Measurements from ENCODE around the gene ECHS1. TPM values are rescaled to one million over a fixed set of nuclear protein-coding genes. Genes with fewer than 3 reads are reported as not detected.
"Not testable (repeated sequence)": the region's sequence is repeated elsewhere in the genome, so short reads cannot be mapped to it uniquely, and the experiment has no call there.

Gene ECHS1
- 10 to 100 TPM; 47.0 to 48.5 TPM for total RNA-seq

GRCh38 chr10:133373174-133374090 lies at the start of gene ECHS1:
Gene ECHS1 (minus strand): TSS chr10:133373354. CDS start chr10:133373333, 21 bp downstream.
- Mint-ChIP-seq H3K36me3 (ENCODE audit: low read depth) (peaks cover 12% of the 10 kb centered on the region), H3K4me3 (peak within 1 kb of the TSS; percentile 78), H3K27ac (peak within 1 kb of the TSS; percentile 73), H3K27me3 (ENCODE audit: low read depth) (peaks cover 22% of the 10 kb centered on the region), H3K9me3 (ENCODE audit: insufficient read depth) (no peaks in the 10 kb centered on the region), H3K4me1 (ENCODE audit: low read depth) (peaks cover 15% of the 10 kb centered on the region)
- POLR2A ChIA-PET: interaction anchor here (0.9 kb wide), 1 partner anchor 13 kb away, joined by 3 read pairs; no protein-coding TSS in a partner anchor
- CTCF ChIA-PET: interaction anchor here (1.0 kb wide), 1 partner anchor 44 kb away, joined by 4 read pairs; no protein-coding TSS in a partner anchor
- ATAC-seq: peak; percentile 99
- DNase-seq: peak; percentile 95

- H3K27ac Mint-ChIP-seq: no peak overlapping the region
- H3K4me1 Mint-ChIP-seq (ENCODE audit: low read depth): peaks cover 7% of the 10 kb centered on the region
- no peaks in the 10 kb centered on the region for H3K9me3 Mint-ChIP-seq (ENCODE audit: insufficient read depth)
- peaks cover 10% of the 10 kb centered on the region for H3K27me3 Mint-ChIP-seq (ENCODE audit: low read depth)
- DNase-seq (no peak), ATAC-seq (no peak)
- no peak overlapping the region for H3K4me3 Mint-ChIP-seq
- H3K36me3 Mint-ChIP-seq (ENCODE audit: low read depth): no peaks in the 10 kb centered on the region
- ChIA-PET POLR2A (no interaction called here), CTCF (interaction anchor here (0.7 to 1.2 kb wide), 2 partner anchors 17 to 93 kb away, joined by 3 read pairs; no protein-coding TSS in a partner anchor)
Measured at GRCh38 chr10:133422223-133422806, 49.2 kb upstream of the ECHS1 start.

- ATAC-seq (no peak), DNase-seq (no peak)
- H3K27me3 Mint-ChIP-seq (ENCODE audit: low read depth): peaks cover 10% of the 10 kb centered on the region
- peaks cover 7% of the 10 kb centered on the region for H3K4me1 Mint-ChIP-seq (ENCODE audit: low read depth)
- no peak overlapping the region for H3K4me3 Mint-ChIP-seq
- ChIA-PET POLR2A (no interaction called here), CTCF (no interaction called here)
- no peak overlapping the region for H3K27ac Mint-ChIP-seq
- no peaks in the 10 kb centered on the region for H3K36me3 Mint-ChIP-seq (ENCODE audit: low read depth)
- no peaks in the 10 kb centered on the region for H3K9me3 Mint-ChIP-seq (ENCODE audit: insufficient read depth)
Measured at GRCh38 chr10:133421336-133422222, 48.4 kb upstream of the ECHS1 start.

GRCh38 chr10:133420579-133420978 lies 47.4 kb upstream of the ECHS1 start:
- ATAC-seq: no peak
- peaks cover under 1% of the 10 kb centered on the region for H3K9me3 Mint-ChIP-seq (ENCODE audit: insufficient read depth)
- no peak overlapping the region for H3K4me3 Mint-ChIP-seq
- H3K27me3 Mint-ChIP-seq (ENCODE audit: low read depth): peaks cover 10% of the 10 kb centered on the region
- peaks cover 6% of the 10 kb centered on the region for H3K36me3 Mint-ChIP-seq (ENCODE audit: low read depth)
- no peak for DNase-seq
- H3K4me1 Mint-ChIP-seq (ENCODE audit: low read depth): peaks cover 7% of the 10 kb centered on the region
- POLR2A ChIA-PET: no interaction called here
- H3K27ac Mint-ChIP-seq: no peak overlapping the region
- CTCF ChIA-PET: no interaction called here

- no peak overlapping the region for H3K27ac Mint-ChIP-seq
- POLR2A ChIA-PET: no interaction called here
- H3K27me3 Mint-ChIP-seq (ENCODE audit: low read depth): peaks cover 10% of the 10 kb centered on the region
Measured at GRCh38 chr10:133420028-133420427, 46.9 kb upstream of the ECHS1 start.

GRCh38 chr10:133419211-133419950 lies 46.2 kb upstream of the ECHS1 start:
- Mint-ChIP-seq H3K4me1 (ENCODE audit: low read depth) (peaks cover 7% of the 10 kb centered on the region), H3K36me3 (ENCODE audit: low read depth) (peaks cover 16% of the 10 kb centered on the region), H3K27ac (no peak overlapping the region), H3K27me3 (ENCODE audit: low read depth) (peaks cover 10% of the 10 kb centered on the region), H3K4me3 (no peak overlapping the region), H3K9me3 (ENCODE audit: insufficient read depth) (peaks cover 5% of the 10 kb centered on the region)
- DNase-seq: no peak
- no peak for ATAC-seq
- ChIA-PET POLR2A (no interaction called here), CTCF (no interaction called here)

More at GRCh38 chr10:133420028-133420427, 46.9 kb upstream of the ECHS1 start:
- DNase-seq (no peak), ATAC-seq (no peak)
- Mint-ChIP-seq H3K4me3 (no peak overlapping the region), H3K9me3 (ENCODE audit: insufficient read depth) (peaks cover 5% of the 10 kb centered on the region), H3K4me1 (ENCODE audit: low read depth) (peaks cover 7% of the 10 kb centered on the region), H3K36me3 (ENCODE audit: low read depth) (peaks cover 11% of the 10 kb centered on the region)
- CTCF ChIA-PET: no interaction called here

GRCh38 chr10:133418289-133418993 lies 45.3 kb upstream of the ECHS1 start:
- ATAC-seq (no peak), DNase-seq (no peak)
- ChIA-PET CTCF (no interaction called here), POLR2A (interaction anchor here (0.5 kb wide), 1 partner anchor 29 kb away, joined by 3 read pairs; no protein-coding TSS in a partner anchor)
- H3K36me3 Mint-ChIP-seq (ENCODE audit: low read depth): peaks cover 23% of the 10 kb centered on the region
- H3K27ac Mint-ChIP-seq: no peak overlapping the region
- H3K9me3 Mint-ChIP-seq (ENCODE audit: insufficient read depth): peaks cover 8% of the 10 kb centered on the region
- no peak overlapping the region for H3K4me3 Mint-ChIP-seq
- peaks cover 7% of the 10 kb centered on the region for H3K27me3 Mint-ChIP-seq (ENCODE audit: low read depth)
- peaks cover 4% of the 10 kb centered on the region for H3K4me1 Mint-ChIP-seq (ENCODE audit: low read depth)

- H3K36me3 Mint-ChIP-seq (ENCODE audit: low read depth): peaks cover 49% of the 10 kb centered on the region
- ATAC-seq (no peak), DNase-seq (no peak)
- H3K4me3 Mint-ChIP-seq: no peak overlapping the region
- H3K27ac Mint-ChIP-seq: no peak overlapping the region
- ChIA-PET POLR2A (no interaction called here), CTCF (no interaction called here)
- H3K27me3 Mint-ChIP-seq (ENCODE audit: low read depth): no peaks in the 10 kb centered on the region
- H3K9me3 Mint-ChIP-seq (ENCODE audit: insufficient read depth): peaks cover 33% of the 10 kb centered on the region
- no peaks in the 10 kb centered on the region for H3K4me1 Mint-ChIP-seq (ENCODE audit: low read depth)
Measured at GRCh38 chr10:133415752-133416151, 42.6 kb upstream of the ECHS1 start.

GRCh38 chr10:133414401-133414800 lies 41.2 kb upstream of the ECHS1 start:
- CTCF ChIA-PET; ATAC-seq; H3K4me1 Mint-ChIP-seq (ENCODE audit: low read depth); H3K27me3 Mint-ChIP-seq (ENCODE audit: low read depth); POLR2A ChIA-PET; DNase-seq; H3K4me3 Mint-ChIP-seq; H3K27ac Mint-ChIP-seq: not testable (repeated sequence)
- Mint-ChIP-seq H3K36me3 (ENCODE audit: low read depth) (peaks cover 61% of the 10 kb centered on the region), H3K9me3 (ENCODE audit: insufficient read depth) (peaks cover 42% of the 10 kb centered on the region)

GRCh38 chr10:133412381-133412711 lies 39.2 kb upstream of the ECHS1 start:
- H3K4me3 Mint-ChIP-seq: no peak overlapping the region
- CTCF ChIA-PET: interaction anchor here (1.0 to 2.3 kb wide), 2 partner anchors 27 to 83 kb away, joined by 3 to 13 read pairs; no protein-coding TSS in a partner anchor
- ATAC-seq: no peak
- POLR2A ChIA-PET: no interaction called here
- H3K36me3 Mint-ChIP-seq (ENCODE audit: low read depth): peaks cover 79% of the 10 kb centered on the region
- no peak overlapping the region for H3K27ac Mint-ChIP-seq
- no peaks in the 10 kb centered on the region for H3K27me3 Mint-ChIP-seq (ENCODE audit: low read depth)
- DNase-seq: no peak
- H3K9me3 Mint-ChIP-seq (ENCODE audit: insufficient read depth): peaks cover 42% of the 10 kb centered on the region
- peaks cover 4% of the 10 kb centered on the region for H3K4me1 Mint-ChIP-seq (ENCODE audit: low read depth)

Data from activated CD8-positive, alpha-beta T cell treated with anti-CD3 and anti-CD28 coated beads, Interleukin-2, amount 10 ng/mL, durations not matched to agents 7 days and 5 days (primary cell).